PC-3 (cell line): ENCODE results near the gene TOGARAM2.

Experiments
- CTCF ChIP-seq: fragments of 300-600 bp; sonication (generic); conservative IDR thresholded peaks from 2 replicates; pipeline ENCODE4 v1.5.1; 2017; ENCODE audit warnings: antibody characterized with exemption, low read depth, mild to moderate bottlenecking, low read length
- EZH2 ChIP-seq: fragments of 300-600 bp; sonication (generic); IDR thresholded peaks from one replicate; pipeline ENCODE4 v1.6.1; 2017; ENCODE audit warnings: antibody characterized with exemption, mild to moderate bottlenecking, low read length; ENCODE audit not compliant: unreplicated experiment
- EZH2phosphoT487 ChIP-seq: fragments of 300-600 bp; sonication (generic); IDR thresholded peaks from 2 replicates; pipeline ENCODE4 v1.6.1; 2018; ENCODE audit warnings: mild to moderate bottlenecking, antibody characterized with exemption, low read length, borderline replicate concordance

GRCh38 chr2:28976584-28976983 lies 4.5 kb upstream of the TOGARAM2 start:
- no peak for TF ChIP-seq CTCF
- TF ChIP-seq EZH2: no peak
- TF ChIP-seq EZH2phosphoT487: no peak
